GM21526 (cell line): Measurements from ENCODE around the gene NCAPD2.

ENCODE experiments used
- ATAC-seq: cut with Tn5 transposase; IDR thresholded peaks from one replicate; pipeline ENCODE4 v1.9.1; 2021; ENCODE audit warnings: moderate library complexity; ENCODE audit not compliant: unreplicated experiment, low FRiP score

Gene NCAPD2

DNA sequence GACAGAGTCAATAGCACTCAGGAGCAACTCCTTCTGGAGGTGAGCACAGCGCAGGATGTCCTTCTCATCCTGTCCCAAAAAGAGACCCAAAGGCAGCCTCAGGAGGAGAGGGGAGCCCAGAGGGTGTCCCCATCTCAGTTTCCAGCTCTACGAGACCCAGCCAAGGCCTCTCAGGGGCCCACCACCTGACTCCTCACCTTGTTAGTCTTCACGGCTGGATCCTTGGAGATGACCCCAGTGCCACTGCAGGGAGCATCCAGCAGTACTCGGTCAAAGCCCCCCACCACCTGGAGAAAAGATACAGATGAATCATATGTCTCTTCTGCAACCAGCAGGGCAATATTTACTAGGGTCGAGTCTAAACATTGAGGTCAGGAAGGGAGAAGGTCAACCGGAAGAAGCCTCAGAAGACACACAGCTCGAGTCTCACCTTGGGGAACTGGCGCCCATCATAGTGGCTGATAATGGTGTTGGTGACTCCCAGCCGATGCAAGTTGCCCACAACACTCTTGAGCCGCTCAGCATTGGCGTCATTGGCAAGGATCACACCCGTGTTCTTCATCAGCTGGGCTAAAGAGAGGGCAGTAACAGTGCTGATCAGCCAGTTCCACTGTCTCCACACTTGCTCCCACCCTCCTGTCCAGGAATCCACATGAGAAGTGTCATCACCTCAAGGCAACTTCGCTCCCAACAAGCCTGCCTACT, 66.8 kb downstream of the NCAPD2 start:
- no peak for ATAC-seq

DNA sequence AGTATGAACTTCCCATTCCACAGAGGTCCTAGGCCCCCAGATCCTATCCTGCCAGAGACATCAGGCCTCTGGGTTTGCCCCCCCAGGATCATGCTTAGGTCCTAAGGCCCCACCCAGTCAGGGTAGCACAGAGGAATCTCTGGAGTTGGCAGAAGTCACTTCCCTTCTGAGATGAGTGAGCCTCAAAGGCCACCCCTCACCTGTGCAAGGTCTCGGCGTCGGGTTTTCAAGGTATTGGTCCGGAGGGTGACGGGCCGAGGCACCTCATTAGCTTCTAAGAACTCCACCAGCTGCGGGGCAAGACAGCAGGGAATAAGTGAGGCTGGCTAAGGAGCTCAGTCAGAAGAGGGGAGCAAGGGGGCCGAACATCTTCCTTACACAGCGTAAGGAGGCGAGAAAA, 69.0 kb downstream of the NCAPD2 start:
- no peak for ATAC-seq

DNA sequence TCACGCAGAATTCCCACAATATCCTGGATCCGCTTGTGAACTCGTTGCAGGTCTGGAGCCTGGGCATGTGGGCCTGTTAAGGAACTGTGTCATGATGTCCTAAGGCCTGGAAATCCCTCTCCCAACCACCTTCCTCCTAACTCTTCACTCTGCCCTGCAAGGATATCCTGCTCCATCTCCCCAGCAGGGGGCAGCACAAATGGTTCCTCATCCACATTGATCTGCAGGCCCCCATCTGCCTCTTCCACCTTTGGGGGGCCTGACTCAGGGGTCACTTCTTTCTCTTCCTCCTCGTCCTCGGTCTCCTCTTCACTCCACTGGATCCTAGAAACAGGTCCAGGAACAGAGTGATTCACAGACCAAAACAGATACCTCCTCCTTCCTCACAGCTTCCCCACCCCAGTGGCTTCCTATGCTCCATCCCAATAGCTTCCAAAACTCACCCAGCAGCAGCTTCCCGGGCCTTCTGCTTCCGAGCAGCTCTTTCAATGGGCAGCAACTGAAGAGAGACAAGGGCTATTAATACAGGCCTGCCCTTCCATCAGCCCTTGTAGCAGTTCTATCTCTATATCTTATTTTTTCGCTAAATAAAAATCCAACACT, 69.6 kb downstream of the NCAPD2 start:
- ATAC-seq = no peak

DNA sequence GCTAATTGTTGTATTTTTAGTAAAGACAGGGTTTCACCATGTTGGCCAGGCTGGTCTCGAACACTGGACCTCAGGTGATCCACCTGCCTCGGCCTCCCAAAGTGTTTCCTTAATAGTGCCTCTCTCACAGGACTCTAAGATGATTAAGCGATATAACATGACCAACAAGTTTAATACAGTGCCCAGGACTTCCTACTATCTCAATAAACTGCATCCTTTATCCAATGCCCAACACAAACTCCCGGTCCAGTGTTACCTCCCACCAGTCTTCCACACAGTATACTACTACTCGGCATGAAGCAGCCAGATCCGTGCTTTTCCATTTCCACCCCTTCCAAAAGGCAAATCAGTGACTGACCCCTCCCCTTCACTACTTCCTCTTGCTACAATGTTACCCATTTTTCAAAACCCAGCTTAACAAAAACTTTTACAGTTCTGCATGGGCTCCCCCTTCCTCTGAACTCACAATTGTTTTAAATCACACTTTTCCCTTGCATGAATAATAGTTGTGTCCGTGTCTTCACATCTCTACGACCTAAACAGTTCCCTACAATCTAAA, 73.3 kb downstream of the NCAPD2 start:
- ATAC-seq = no peak

DNA sequence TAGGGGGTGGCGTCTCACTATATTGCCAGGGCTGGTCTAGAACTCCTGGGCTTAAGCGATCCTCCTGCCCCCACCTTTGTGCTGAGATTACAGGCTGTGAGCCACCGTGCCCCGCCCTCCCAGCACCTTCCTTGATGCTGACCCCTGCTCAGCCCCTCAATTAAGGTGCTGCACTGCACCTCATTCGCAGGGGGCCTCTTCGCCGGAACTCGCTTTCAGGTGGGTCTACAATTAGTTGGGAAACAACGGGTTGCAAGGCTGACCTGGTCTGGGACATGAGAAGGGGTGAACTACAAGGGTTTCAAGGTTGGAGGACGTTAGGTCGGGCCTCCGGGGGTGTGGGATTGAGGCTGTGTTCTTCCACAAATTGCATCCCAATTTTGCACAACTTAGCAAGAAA, 75.4 kb downstream of the NCAPD2 start:
- ATAC-seq = no peak

DNA sequence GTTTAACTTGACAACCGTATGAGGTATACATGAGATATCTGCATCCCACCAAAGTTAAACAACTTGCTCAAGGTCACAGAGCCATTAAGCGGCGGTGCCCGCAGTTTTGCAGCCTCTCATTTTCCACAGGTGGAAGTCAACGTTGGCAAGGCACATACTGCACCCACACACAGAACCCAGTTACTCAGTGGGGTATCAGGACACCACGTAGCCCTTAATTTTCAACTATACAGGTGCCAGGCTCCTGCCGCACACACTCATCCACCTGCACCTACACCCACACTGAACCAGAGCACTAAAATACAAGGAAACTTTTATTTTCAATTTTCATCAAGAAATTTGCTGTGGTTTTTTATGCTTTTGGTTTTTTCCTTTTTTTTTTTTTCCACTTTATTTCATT, 75.9 kb downstream of the NCAPD2 start:
- no peak for ATAC-seq

DNA sequence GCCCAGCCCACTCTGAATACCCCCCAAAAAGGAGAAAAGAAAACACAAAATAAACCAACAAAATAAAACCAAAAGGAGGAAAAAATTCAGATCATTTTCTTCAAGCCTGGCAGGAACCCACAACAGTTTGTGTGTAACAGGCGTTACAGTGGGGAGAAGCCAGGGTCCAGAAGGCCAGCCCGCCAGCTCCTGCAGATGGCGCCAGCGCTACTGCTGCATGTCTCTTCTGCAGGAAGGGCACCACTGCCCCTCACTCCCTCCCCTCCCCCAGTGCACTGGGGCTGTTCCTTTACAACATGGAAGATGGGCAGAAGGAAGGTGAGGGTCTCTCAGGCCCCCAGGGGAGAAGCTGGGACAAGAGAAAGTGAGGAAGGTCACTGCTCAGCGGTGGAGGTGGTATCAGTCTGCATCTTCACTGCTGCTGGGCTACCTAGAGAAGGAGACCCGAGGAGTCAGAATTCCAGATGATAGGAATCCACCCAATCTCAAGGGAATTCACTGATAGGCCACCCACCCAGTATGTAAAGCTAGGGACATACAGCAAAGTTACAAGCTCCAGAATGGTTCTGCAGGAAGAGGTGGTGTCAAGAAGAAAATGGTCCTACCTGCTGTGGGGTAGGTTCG, 76.5 kb downstream of the NCAPD2 start:
- ATAC-seq = no peak

DNA sequence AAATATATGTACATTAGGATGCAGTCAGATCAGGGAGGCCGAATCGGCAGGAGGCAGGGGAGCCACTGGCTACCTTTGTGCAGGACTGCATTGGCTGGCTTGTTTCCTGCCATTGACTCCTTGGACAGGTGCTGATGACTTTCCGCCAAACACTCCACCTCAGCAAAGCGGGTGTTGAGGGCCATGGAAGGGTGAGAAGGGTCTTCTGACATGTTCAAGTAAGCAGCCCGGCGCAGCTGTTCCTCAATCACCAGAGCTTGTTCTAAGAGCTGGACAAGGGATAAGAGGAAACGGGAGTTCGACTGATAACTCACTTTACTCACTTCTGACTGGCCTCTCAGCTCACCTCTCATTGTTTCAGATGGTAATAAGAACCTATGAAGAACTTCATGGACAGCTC, 79.1 kb downstream of the NCAPD2 start:
- no peak for ATAC-seq

DNA sequence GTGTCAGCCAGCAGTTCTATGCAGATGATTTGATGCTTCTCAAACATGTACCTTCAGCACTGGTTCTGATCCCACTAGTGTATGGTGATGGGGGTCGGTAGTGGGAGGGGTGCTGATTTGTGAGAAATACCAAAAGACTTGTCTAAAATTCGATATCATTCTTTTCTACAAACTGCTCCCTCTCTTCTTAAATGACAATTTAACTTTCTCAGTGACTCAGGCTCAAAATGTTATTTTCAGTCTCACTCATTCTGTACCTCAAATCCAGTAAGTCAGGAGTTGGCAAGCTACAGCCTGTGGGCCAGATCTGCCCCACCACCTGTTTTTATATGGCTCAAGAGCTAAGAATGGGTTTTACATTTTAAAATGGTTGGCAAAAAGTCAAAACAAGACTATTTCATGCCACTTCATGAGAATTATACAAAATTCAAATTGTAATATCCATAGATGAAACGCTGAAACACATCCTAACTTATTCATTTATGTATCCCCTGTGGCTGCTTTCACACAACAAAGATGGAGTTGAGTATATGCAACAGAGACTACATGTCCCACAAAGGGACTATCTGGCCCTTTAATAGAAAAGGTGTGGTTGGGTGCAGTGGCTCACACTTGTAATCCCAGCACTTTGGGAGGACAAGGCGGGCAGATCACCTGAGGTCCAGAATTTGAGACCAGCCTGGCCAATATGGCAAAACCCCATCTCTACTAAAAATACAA, 80.8 kb downstream of the NCAPD2 start:
- ATAC-seq = no peak

DNA sequence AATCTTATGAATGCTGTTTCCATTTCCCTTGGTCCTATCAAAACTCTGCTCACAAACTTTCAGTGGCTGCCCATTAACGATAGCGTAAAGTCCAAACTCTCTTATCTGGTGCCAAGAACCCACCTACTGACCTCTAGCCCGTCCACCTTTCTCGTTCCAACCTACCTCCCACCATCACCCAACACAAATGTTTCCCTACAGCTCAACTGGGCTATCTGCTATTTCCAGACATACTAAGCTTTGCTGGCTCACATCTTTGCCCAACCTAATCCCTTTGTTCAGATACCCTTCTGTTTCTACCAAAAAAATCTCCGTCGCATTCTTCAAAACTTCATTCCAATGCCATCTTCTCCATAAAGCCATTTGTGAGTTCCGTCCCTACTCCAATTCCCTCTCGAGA, 81.7 kb downstream of the NCAPD2 start:
- no peak for ATAC-seq
